Sigmoid colon (tissue), 4 donors: ENCODE measurements around the gene TMEM115.

Source experiments
- EP300 ChIP-seq, 4 donors: sonication (generic); formaldehyde crosslinking; IDR thresholded peaks; one replicate each; pipeline ENCODE4 v1.6.1; 2017; ENCODE audit warnings: antibody characterized with exemption in 4 of 4
- POLR2A ChIP-seq, 2 donors: fragments of 450-650 bp; IDR thresholded peaks; one replicate each; pipeline ENCODE4 v1.6.1; 2016; ENCODE audit warnings: antibody characterized with exemption in 2 of 2, mild to moderate bottlenecking in 2 of 2, moderate library complexity in 2 of 2
- POLR2AphosphoS5 ChIP-seq, 4 donors: sonication (generic); formaldehyde crosslinking; IDR thresholded peaks; one replicate each; pipeline ENCODE4 v1.6.1; 2017; ENCODE audit warnings: antibody characterized with exemption in 4 of 4
- TF ChIP-seq, protein P1 (sequence below), 4 experiments: fragments of 450-650 bp in 3 of 4; fragments of 200-600 bp in 1 of 4; IDR thresholded peaks; one replicate each; pipeline ENCODE4 v1.5.1; 2016 to 2019; ENCODE audit warnings: antibody characterized with exemption in 4 of 4, mild to moderate bottlenecking in 3 of 4, moderate library complexity in 2 of 4

DNA sequence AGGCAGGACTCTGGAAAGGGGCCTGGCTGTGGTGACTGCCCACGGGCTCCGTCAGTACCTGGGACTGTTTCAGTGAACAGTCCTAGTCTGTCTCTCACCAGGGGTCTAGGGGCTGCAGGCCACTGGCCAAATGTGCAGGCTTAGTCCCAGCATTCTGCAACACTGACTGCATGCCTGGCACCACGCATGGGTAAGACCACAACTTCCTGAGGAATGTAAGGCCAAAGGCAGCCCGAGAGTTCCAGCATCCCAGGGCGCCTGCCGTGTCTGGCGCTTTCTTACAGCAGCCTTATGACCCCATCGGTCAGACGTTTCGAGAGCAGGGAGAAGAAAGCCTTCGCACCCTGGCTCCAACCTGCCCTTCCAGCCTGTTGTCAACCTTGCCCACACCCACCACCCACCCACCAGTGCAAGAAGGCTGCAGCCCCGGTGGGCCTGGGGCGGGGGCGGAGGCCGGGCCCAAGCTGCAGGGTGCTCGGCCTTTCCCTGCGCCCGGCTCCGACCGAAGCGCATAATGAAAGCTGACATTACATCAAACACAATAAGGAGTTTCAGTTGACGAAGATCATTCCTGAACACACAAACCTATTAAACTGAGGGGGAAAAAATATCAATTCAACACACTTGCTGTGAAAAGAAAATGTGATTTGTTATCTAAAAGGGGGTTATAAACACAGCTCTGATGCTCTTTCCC is 29.5 kb upstream of the TMEM115 start:
- TF ChIP-seq, protein P1, sequence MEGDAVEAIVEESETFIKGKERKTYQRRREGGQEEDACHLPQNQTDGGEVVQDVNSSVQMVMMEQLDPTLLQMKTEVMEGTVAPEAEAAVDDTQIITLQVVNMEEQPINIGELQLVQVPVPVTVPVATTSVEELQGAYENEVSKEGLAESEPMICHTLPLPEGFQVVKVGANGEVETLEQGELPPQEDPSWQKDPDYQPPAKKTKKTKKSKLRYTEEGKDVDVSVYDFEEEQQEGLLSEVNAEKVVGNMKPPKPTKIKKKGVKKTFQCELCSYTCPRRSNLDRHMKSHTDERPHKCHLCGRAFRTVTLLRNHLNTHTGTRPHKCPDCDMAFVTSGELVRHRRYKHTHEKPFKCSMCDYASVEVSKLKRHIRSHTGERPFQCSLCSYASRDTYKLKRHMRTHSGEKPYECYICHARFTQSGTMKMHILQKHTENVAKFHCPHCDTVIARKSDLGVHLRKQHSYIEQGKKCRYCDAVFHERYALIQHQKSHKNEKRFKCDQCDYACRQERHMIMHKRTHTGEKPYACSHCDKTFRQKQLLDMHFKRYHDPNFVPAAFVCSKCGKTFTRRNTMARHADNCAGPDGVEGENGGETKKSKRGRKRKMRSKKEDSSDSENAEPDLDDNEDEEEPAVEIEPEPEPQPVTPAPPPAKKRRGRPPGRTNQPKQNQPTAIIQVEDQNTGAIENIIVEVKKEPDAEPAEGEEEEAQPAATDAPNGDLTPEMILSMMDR (IDR thresholded peaks at IDR 0.05), result no peak
- no peak for TF ChIP-seq EP300 (IDR thresholded peaks at IDR 0.05)
- no peak for TF ChIP-seq POLR2A (IDR thresholded peaks at IDR 0.05)
- TF ChIP-seq POLR2AphosphoS5 (IDR thresholded peaks at IDR 0.05), result no peak
